Tibial artery (tissue), 4 donors: ENCODE results near the gene GDAP1L1.

Experiments
- DNase-seq, 2 donors: peaks; one replicate each; pipeline ENCODE4 v3.0.0-alpha.2; 2019
- H3K27ac ChIP-seq, 2 donors: fragments of 200-600 bp; sonication (generic) in 1 of 2; 1 replicate in 1 of 2; 2 replicates in 1 of 2; pipeline ENCODE4 v1.5.1; 2018 to 2019; ENCODE audit warnings: mild to moderate bottlenecking in 1 of 2
- H3K27me3 ChIP-seq, 2 donors: fragments of 200-600 bp; sonication (generic) in 1 of 2; one replicate each; pipeline versions ENCODE4 v1.5.1 to v1.6.0; 2016 to 2019
- H3K36me3 ChIP-seq, 3 donors: fragments of 200-600 bp; sonication (generic) in 2 of 3; one replicate each; pipeline ENCODE4 v1.5.1; 2016 to 2019; ENCODE audit warnings: mild to moderate bottlenecking in 2 of 3
- H3K4me1 ChIP-seq, 4 donors: fragments of 200-600 bp; sonication (generic) in 2 of 4; 1 replicate in 3 of 4; 2 replicates in 1 of 4; pipeline ENCODE4 v1.5.1; 2016 to 2019
- H3K4me3 ChIP-seq, 2 donors: fragments of 200-600 bp; sonication (generic) in 1 of 2; 1 replicate in 1 of 2; 2 replicates in 1 of 2; pipeline ENCODE4 v1.5.1; 2018 to 2019; ENCODE audit warnings: mild to moderate bottlenecking in 2 of 2
- H3K9me3 ChIP-seq, 3 donors: fragments of 200-600 bp; sonication (generic) in 1 of 3; one replicate each; pipeline ENCODE4 v1.5.1; 2016 to 2019
- CTCF ChIP-seq, 2 experiments: fragments of 200-600 bp in 1 of 2; fragments of 450-650 bp in 1 of 2; IDR thresholded peaks; one replicate each; pipeline ENCODE4 v1.5.1; 2017 to 2019; ENCODE audit warnings: antibody characterized with exemption in 2 of 2, mild to moderate bottlenecking in 1 of 2, moderate library complexity in 1 of 2
- intact Hi-C: fragments of 100-400 bp; cut with DNase I; formaldehyde crosslinking; loops from one replicate; pipeline ENCODE4 v1.15.0; 2023; ENCODE audit warnings: low total_unique reads

GDAP1L1 gene

GRCh38 chr20:44208165-44208564, 38.9 kb upstream of the GDAP1L1 start:
- peak overlapping the region; percentile 96 to 99 for H3K27ac ChIP-seq
- H3K4me1 ChIP-seq = peaks cover 0 to 75% (median 43%) of the 10 kb centered on the region in 4 donors
- TF ChIP-seq CTCF (IDR thresholded peaks at IDR 0.05) = no peak
- no peaks in the 10 kb centered on the region for H3K27me3 ChIP-seq
- peak overlapping the region; percentile 78 to 98 for H3K4me3 ChIP-seq
- no peaks in the 10 kb centered on the region for H3K9me3 ChIP-seq
- intact Hi-C loops = no loop called here
- peaks cover 5 to 23% (median 17%) of the 10 kb centered on the region in 3 donors for H3K36me3 ChIP-seq
- no peak for DNase-seq

- TF ChIP-seq CTCF (IDR thresholded peaks at IDR 0.05) = no peak
- H3K9me3 ChIP-seq = no peaks in the 10 kb centered on the region
- no peak for DNase-seq
- peak overlapping the region; percentile 96 to 99 for H3K27ac ChIP-seq
- no peaks in the 10 kb centered on the region for H3K27me3 ChIP-seq
- H3K4me3 ChIP-seq = peak overlapping the region; percentile 78 to 98
- H3K36me3 ChIP-seq = peaks cover 5 to 23% (median 17%) of the 10 kb centered on the region in 3 donors
- intact Hi-C loops = no loop called here
- H3K4me1 ChIP-seq = peaks cover 0 to 69% (median 39%) of the 10 kb centered on the region in 4 donors
Measured at GRCh38 chr20:44208770-44209169, 38.3 kb upstream of the GDAP1L1 start.

- no peaks in the 10 kb centered on the region for H3K27me3 ChIP-seq
- intact Hi-C loops = loop anchor here (10.0 kb wide), 3 partner anchors 315 to 675 kb away; partner anchors contain the start of genes SERINC3 and YWHAB
- H3K36me3 ChIP-seq = peaks cover 5 to 19% (median 12%) of the 10 kb centered on the region in 3 donors
- H3K4me3 ChIP-seq = peak overlapping the region; percentile 78 to 98
- TF ChIP-seq CTCF (IDR thresholded peaks at IDR 0.05) = no peak
- H3K4me1 ChIP-seq = peaks cover 0 to 58% (median 31%) of the 10 kb centered on the region in 4 donors
- H3K9me3 ChIP-seq = no peaks in the 10 kb centered on the region
- H3K27ac ChIP-seq = peak overlapping the region; percentile 96 to 99
- DNase-seq = no peak
Measured at GRCh38 chr20:44209686-44210405, 37.3 kb upstream of the GDAP1L1 start.

GRCh38 chr20:44210406-44211176, 36.5 kb upstream of the GDAP1L1 start, which contains the start of gene OSER1:
OSER1 (minus strand) TSS chr20:44210771; CDS start chr20:44206957, 3,814 bp downstream.
- peaks cover 0 to 52% (median 32%) of the 10 kb centered on the region in 4 donors for H3K4me1 ChIP-seq
- no peaks in the 10 kb centered on the region for H3K9me3 ChIP-seq
- DNase-seq = peak; percentile 98 to 99
- intact Hi-C loops = loop anchor here (10.0 kb wide), 3 partner anchors 314 to 674 kb away; partner anchors contain the start of genes SERINC3 and YWHAB
- peak within 1 kb of the TSS; percentile 78 to 98 for H3K4me3 ChIP-seq
- TF ChIP-seq CTCF (IDR thresholded peaks at IDR 0.05) = no peak
- peak within 1 kb of the TSS; percentile 96 to 99 for H3K27ac ChIP-seq
- peaks cover 5 to 11% (median 5%) of the 10 kb centered on the region in 3 donors for H3K36me3 ChIP-seq
- H3K27me3 ChIP-seq = no peaks in the 10 kb centered on the region

- intact Hi-C loops = loop anchor here (10.0 kb wide), 3 partner anchors 313 to 673 kb away; partner anchors contain the start of genes SERINC3 and YWHAB
Measured at GRCh38 chr20:44211177-44212039, 35.7 kb upstream of the GDAP1L1 start.

More at GRCh38 chr20:44211177-44212039, 35.7 kb upstream of the GDAP1L1 start:
- H3K4me1 ChIP-seq = peaks cover 0 to 49% (median 30%) of the 10 kb centered on the region in 4 donors
- H3K9me3 ChIP-seq = no peaks in the 10 kb centered on the region
- peak; percentile 34 to 75 for DNase-seq
- H3K4me3 ChIP-seq = peak overlapping the region; percentile 78 to 98
- TF ChIP-seq CTCF (IDR thresholded peaks at IDR 0.05) = no peak
- H3K27ac ChIP-seq = peak overlapping the region; percentile 93 to 99
- H3K36me3 ChIP-seq = peaks cover 0 to 9% (median under 1%) of the 10 kb centered on the region in 3 donors
- no peaks in the 10 kb centered on the region for H3K27me3 ChIP-seq
